T-helper 9 cell (primary cell): ENCODE data around the gene NKAPD1.
"Not testable (repeated sequence)": the region's sequence is repeated elsewhere in the genome, so short reads cannot be mapped to it uniquely, and the experiment has no call there.

Experiments used
- DNase-seq: peaks from one replicate; pipeline ENCODE4 v3.0.0-alpha.2; 2020
- total RNA-seq, 2 donors: gene quantifications; one replicate each; lab custom pipeline; 2026; lab: John Stamatoyannopoulos, UW

Gene NKAPD1
- 23.2 to 64.9 reads per million in 2 donors for total RNA-seq

- DNase-seq, result peak; percentile 69
These were observed at the start of gene NKAPD1, which contains the start of gene PIH1D2 for GRCh38 chr11:112073941-112074811. Gene NKAPD1, plus strand, starts transcription at chr11:112074299. Its CDS starts 1,276 bp downstream, at chr11:112075575. Gene PIH1D2, minus strand, starts transcription at chr11:112074017. Its CDS starts 843 bp downstream, at chr11:112073174.

- peak; percentile 75 for DNase-seq
These were observed 49.1 kb upstream of the NKAPD1 start, which contains the start of gene DLAT for GRCh38 chr11:112024773-112025678. Gene DLAT, plus strand, starts transcription at chr11:112025408. Its CDS starts 65 bp downstream, at chr11:112025473.

- no peak for DNase-seq
These were observed 48.4 kb upstream of the NKAPD1 start for GRCh38 chr11:112025707-112026106.

GRCh38 chr11:112026784-112027410 is 47.2 kb upstream of the NKAPD1 start:
- DNase-seq, result not testable (repeated sequence)

GRCh38 chr11:112029460-112029859 is 44.6 kb upstream of the NKAPD1 start:
- no peak for DNase-seq

- no peak for DNase-seq
These were observed 40.2 kb upstream of the NKAPD1 start for GRCh38 chr11:112033902-112034301.

- no peak for DNase-seq
These were observed 36.6 kb upstream of the NKAPD1 start for GRCh38 chr11:112037527-112037926.

GRCh38 chr11:112042161-112042960 is 31.7 kb upstream of the NKAPD1 start:
- no peak for DNase-seq

GRCh38 chr11:112042961-112043304 is 31.2 kb upstream of the NKAPD1 start:
- DNase-seq, result no peak

- DNase-seq, result no peak
These were observed 29.1 kb upstream of the NKAPD1 start for GRCh38 chr11:112044961-112045360.

GRCh38 chr11:112046647-112047046 is 27.5 kb upstream of the NKAPD1 start:
- not testable (repeated sequence) for DNase-seq

GRCh38 chr11:112048256-112048655 is 25.8 kb upstream of the NKAPD1 start:
- DNase-seq, result not testable (repeated sequence)

GRCh38 chr11:112049777-112050176 is 24.3 kb upstream of the NKAPD1 start:
- no peak for DNase-seq

GRCh38 chr11:112050721-112051120 is 23.4 kb upstream of the NKAPD1 start:
- DNase-seq, result no peak

- no peak for DNase-seq
These were observed 22.3 kb upstream of the NKAPD1 start for GRCh38 chr11:112051768-112052167.

GRCh38 chr11:112057170-112057569 is 16.9 kb upstream of the NKAPD1 start:
- DNase-seq, result no peak

- DNase-seq, result no peak
These were observed 16.0 kb upstream of the NKAPD1 start for GRCh38 chr11:112058103-112058502.

GRCh38 chr11:112062923-112063322 is 11.2 kb upstream of the NKAPD1 start:
- DNase-seq, result no peak

- no peak for DNase-seq
These were observed 8.6 kb downstream of the NKAPD1 start for GRCh38 chr11:112082729-112083128.

GRCh38 chr11:112085822-112086421 is 11.8 kb downstream of the NKAPD1 start:
- DNase-seq, result peak; percentile 14

GRCh38 chr11:112086422-112087191 is 12.5 kb downstream of the NKAPD1 start, which contains the start of the genes SDHD and TIMM8B:
Gene SDHD, plus strand, starts transcription at chr11:112086873. Its CDS starts 35 bp downstream, at chr11:112086908.
Gene TIMM8B, minus strand, starts transcription at chr11:112086756. Its CDS starts 33 bp downstream, at chr11:112086723.
- peak; percentile 91 for DNase-seq
